Activated T-helper 1 cell treated with anti-CD3 and anti-CD28 coated beads, Interleukin-12 subunit alpha, Interleukin-12 subunit beta, Interleukin-2, Interleukin-4 antibody, amounts not matched to agents 30 ng/mL and 10 ng/mL and 1 ng/mL, durations not matched to agents 14 hours and 24 hours and 36 hours (primary cell): ENCODE results near the gene GNL1. TPM values are rescaled to one million over a fixed set of nuclear protein-coding genes. Genes with fewer than 3 reads are reported as not detected.
A peak's percentile ranks its signal among the peaks of the same experiment; 100 is the strongest.
"Not testable (repeated sequence)": the region's sequence is repeated elsewhere in the genome, so short reads cannot be mapped to it uniquely, and the experiment has no call there.

Source experiments
- DNase-seq: peaks from one replicate; pipeline ENCODE4 v3.0.0; 2021; ENCODE audit warnings: low spot score
- H3K27ac Mint-ChIP-seq: one replicate; pipeline ENCODE4 v1.8.0; 2021; ENCODE audit warnings: mild to moderate bottlenecking, mixed read lengths
- H3K27me3 Mint-ChIP-seq: one replicate; pipeline ENCODE4 v1.8.0; 2022; ENCODE audit warnings: mild to moderate bottlenecking, moderate library complexity, mixed read lengths; ENCODE audit not compliant: insufficient read depth
- H3K36me3 Mint-ChIP-seq: one replicate; pipeline ENCODE4 v1.8.0; 2021; ENCODE audit warnings: low read depth, mixed read lengths
- H3K4me1 Mint-ChIP-seq: one replicate; pipeline ENCODE4 v1.8.0; 2021; ENCODE audit warnings: low read depth, mixed read lengths
- H3K4me3 Mint-ChIP-seq: one replicate; pipeline ENCODE4 v1.8.0; 2021; ENCODE audit warnings: mild to moderate bottlenecking, moderate library complexity, mixed read lengths
- H3K9me3 Mint-ChIP-seq: one replicate; pipeline ENCODE4 v1.8.0; 2021; ENCODE audit warnings: mixed read lengths
- intact Hi-C: fragments of 100-400 bp; cut with micrococcal nuclease; formaldehyde crosslinking; loops from one replicate; pipeline ENCODE4 v1.15.1; 2024
- total RNA-seq: library from RNA; stranded (reverse); gene quantifications from 2 replicates; pipeline ENCODE4 v1.2.3, GENCODE V29; 2022

Gene GNL1
- total RNA-seq, 1 donor from 2014 or later, result 86.3 TPM

- H3K27me3 Mint-ChIP-seq, result no peaks in the 10 kb centered on the region
- no peak for DNase-seq
- peaks cover 39% of the 10 kb centered on the region for H3K4me1 Mint-ChIP-seq
- H3K4me3 Mint-ChIP-seq, result peak overlapping the region; percentile 81
- H3K36me3 Mint-ChIP-seq, result peaks cover 20% of the 10 kb centered on the region
- H3K9me3 Mint-ChIP-seq, result no peaks in the 10 kb centered on the region
- peak overlapping the region; percentile 78 for H3K27ac Mint-ChIP-seq
- intact Hi-C loops, result no loop called here
Measured at GRCh38 chr6:30542404-30542725, 13.9 kb downstream of the GNL1 start.

GRCh38 chr6:30541515-30542403 is 14.5 kb downstream of the GNL1 start:
- H3K4me1 Mint-ChIP-seq, result peaks cover 39% of the 10 kb centered on the region

GRCh38 chr6:30537931-30538330 is 18.4 kb downstream of the GNL1 start:
- Mint-ChIP-seq H3K4me1 (peaks cover 31% of the 10 kb centered on the region), H3K27me3 (no peaks in the 10 kb centered on the region), H3K9me3 (no peaks in the 10 kb centered on the region), H3K36me3 (peaks cover 1% of the 10 kb centered on the region), H3K4me3 (no peak overlapping the region), H3K27ac (no peak overlapping the region)
- no peak for DNase-seq
- intact Hi-C loops, result no loop called here

More at GRCh38 chr6:30541515-30542403, 14.5 kb downstream of the GNL1 start:
- Mint-ChIP-seq H3K27ac (peak overlapping the region; percentile 78), H3K36me3 (peaks cover 19% of the 10 kb centered on the region), H3K27me3 (no peaks in the 10 kb centered on the region), H3K4me3 (peak overlapping the region; percentile 81), H3K9me3 (no peaks in the 10 kb centered on the region)
- DNase-seq, result peak; percentile 69
- intact Hi-C loops, result loop anchor here (1.0 kb wide), 6 partner anchors 9 to 56 kb away; partner anchors contain the start of genes ABCF1, GNL1 and HLA-E

- peak overlapping the region; percentile 55 for H3K27ac Mint-ChIP-seq
Measured at GRCh38 chr6:30533460-30534294, 22.6 kb downstream of the GNL1 start.

GRCh38 chr6:30530014-30530413 is 26.3 kb downstream of the GNL1 start:
- H3K27me3 Mint-ChIP-seq, result no peaks in the 10 kb centered on the region
- H3K4me3 Mint-ChIP-seq, result peak overlapping the region; percentile 35
- intact Hi-C loops, result no loop called here
- H3K4me1 Mint-ChIP-seq, result peaks cover 75% of the 10 kb centered on the region
- no peak for DNase-seq
- H3K36me3 Mint-ChIP-seq, result peaks cover 12% of the 10 kb centered on the region
- peaks cover 4% of the 10 kb centered on the region for H3K9me3 Mint-ChIP-seq
- peak overlapping the region; percentile 96 for H3K27ac Mint-ChIP-seq

More at GRCh38 chr6:30533460-30534294, 22.6 kb downstream of the GNL1 start:
- Mint-ChIP-seq H3K36me3 (peaks cover 9% of the 10 kb centered on the region), H3K9me3 (no peaks in the 10 kb centered on the region), H3K27me3 (no peaks in the 10 kb centered on the region), H3K4me1 (peaks cover 52% of the 10 kb centered on the region), H3K4me3 (peak overlapping the region; percentile 53)
- DNase-seq, result no peak
- intact Hi-C loops, result no loop called here

- Mint-ChIP-seq H3K36me3 (peaks cover 13% of the 10 kb centered on the region), H3K4me3 (peak overlapping the region; percentile 42), H3K9me3 (peaks cover 10% of the 10 kb centered on the region), H3K4me1 (peaks cover 76% of the 10 kb centered on the region), H3K27ac (peak overlapping the region; percentile 96)
- peak; percentile 44 for DNase-seq
- intact Hi-C loops, result loop anchor here (1.0 to 5.0 kb wide), 5 partner anchors 15 to 283 kb away; partner anchors contain the start of gene HLA-E
- H3K27me3 Mint-ChIP-seq, result not testable (repeated sequence)
Measured at GRCh38 chr6:30529349-30529875, 26.9 kb downstream of the GNL1 start.

- not testable (repeated sequence) for DNase-seq, H3K27me3 Mint-ChIP-seq, H3K4me3 Mint-ChIP-seq
- Mint-ChIP-seq H3K9me3 (peaks cover 28% of the 10 kb centered on the region), H3K4me1 (peaks cover 74% of the 10 kb centered on the region), H3K36me3 (peaks cover 26% of the 10 kb centered on the region), H3K27ac (peak overlapping the region; percentile 18)
- intact Hi-C loops, result loop anchor here (5.0 kb wide), 2 partner anchors 211 to 286 kb away; no protein-coding TSS in a partner anchor
Measured at GRCh38 chr6:30526444-30526843, 29.8 kb downstream of the GNL1 start.

- intact Hi-C loops, H3K27me3 Mint-ChIP-seq, H3K4me3 Mint-ChIP-seq, DNase-seq: not testable (repeated sequence)
- Mint-ChIP-seq H3K4me1 (peaks cover 52% of the 10 kb centered on the region), H3K36me3 (peaks cover 35% of the 10 kb centered on the region), H3K9me3 (peaks cover 39% of the 10 kb centered on the region), H3K27ac (peak overlapping the region; percentile 10)
Measured at GRCh38 chr6:30521952-30522351, 34.3 kb downstream of the GNL1 start.

- H3K27me3 Mint-ChIP-seq, DNase-seq, intact Hi-C loops, H3K4me3 Mint-ChIP-seq, H3K27ac Mint-ChIP-seq: not testable (repeated sequence)
- Mint-ChIP-seq H3K36me3 (peaks cover 35% of the 10 kb centered on the region), H3K9me3 (peaks cover 39% of the 10 kb centered on the region), H3K4me1 (peaks cover 55% of the 10 kb centered on the region)
Measured at GRCh38 chr6:30521082-30521481, 35.2 kb downstream of the GNL1 start.

GRCh38 chr6:30520522-30520921 is 35.8 kb downstream of the GNL1 start:
- no peak overlapping the region for H3K27ac Mint-ChIP-seq
- peaks cover 39% of the 10 kb centered on the region for H3K9me3 Mint-ChIP-seq
- peaks cover 54% of the 10 kb centered on the region for H3K4me1 Mint-ChIP-seq
- H3K27me3 Mint-ChIP-seq, result no peaks in the 10 kb centered on the region
- intact Hi-C loops, result no loop called here
- no peak overlapping the region for H3K4me3 Mint-ChIP-seq
- H3K36me3 Mint-ChIP-seq, result peaks cover 35% of the 10 kb centered on the region
- no peak for DNase-seq

GRCh38 chr6:30518505-30519145 is 37.7 kb downstream of the GNL1 start:
- peak overlapping the region; percentile 55 for H3K27ac Mint-ChIP-seq
- DNase-seq, intact Hi-C loops, H3K4me3 Mint-ChIP-seq, H3K27me3 Mint-ChIP-seq: not testable (repeated sequence)
- peaks cover 58% of the 10 kb centered on the region for H3K4me1 Mint-ChIP-seq
- peaks cover 25% of the 10 kb centered on the region for H3K36me3 Mint-ChIP-seq
- H3K9me3 Mint-ChIP-seq, result peaks cover 25% of the 10 kb centered on the region
